ENCODE measurements around the gene CDC42BPA.
A peak's percentile ranks its signal among the peaks of the same experiment; 100 is the strongest.

The CDC42BPA gene

DNA sequence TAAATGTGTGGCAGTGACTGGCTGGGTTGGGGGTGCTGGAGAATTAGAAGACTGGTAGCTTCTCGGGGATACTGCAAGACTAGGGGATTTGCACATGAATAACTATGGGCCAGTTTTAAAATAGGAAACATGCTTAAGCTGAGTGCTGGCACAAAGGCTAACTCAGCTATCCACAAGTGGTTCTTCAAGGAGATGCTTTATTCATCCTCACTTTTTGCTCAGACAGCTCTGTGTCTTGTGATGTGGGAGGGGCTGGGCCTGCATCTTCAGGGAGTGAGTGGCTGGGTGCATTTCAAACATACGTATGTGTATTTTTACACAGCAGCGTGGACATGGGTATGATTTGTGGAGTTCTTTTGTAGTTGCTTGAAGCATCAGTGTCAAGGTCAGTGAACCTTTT, 375.9 kb downstream of the CDC42BPA start:
- TF ChIP-seq, protein P1, sequence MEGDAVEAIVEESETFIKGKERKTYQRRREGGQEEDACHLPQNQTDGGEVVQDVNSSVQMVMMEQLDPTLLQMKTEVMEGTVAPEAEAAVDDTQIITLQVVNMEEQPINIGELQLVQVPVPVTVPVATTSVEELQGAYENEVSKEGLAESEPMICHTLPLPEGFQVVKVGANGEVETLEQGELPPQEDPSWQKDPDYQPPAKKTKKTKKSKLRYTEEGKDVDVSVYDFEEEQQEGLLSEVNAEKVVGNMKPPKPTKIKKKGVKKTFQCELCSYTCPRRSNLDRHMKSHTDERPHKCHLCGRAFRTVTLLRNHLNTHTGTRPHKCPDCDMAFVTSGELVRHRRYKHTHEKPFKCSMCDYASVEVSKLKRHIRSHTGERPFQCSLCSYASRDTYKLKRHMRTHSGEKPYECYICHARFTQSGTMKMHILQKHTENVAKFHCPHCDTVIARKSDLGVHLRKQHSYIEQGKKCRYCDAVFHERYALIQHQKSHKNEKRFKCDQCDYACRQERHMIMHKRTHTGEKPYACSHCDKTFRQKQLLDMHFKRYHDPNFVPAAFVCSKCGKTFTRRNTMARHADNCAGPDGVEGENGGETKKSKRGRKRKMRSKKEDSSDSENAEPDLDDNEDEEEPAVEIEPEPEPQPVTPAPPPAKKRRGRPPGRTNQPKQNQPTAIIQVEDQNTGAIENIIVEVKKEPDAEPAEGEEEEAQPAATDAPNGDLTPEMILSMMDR (conservative IDR thresholded peaks at IDR 0.05) = no peak
- H3K27ac ChIP-seq = peak overlapping the region; percentile 98; the same call in 1 of the 2 replicates

DNA sequence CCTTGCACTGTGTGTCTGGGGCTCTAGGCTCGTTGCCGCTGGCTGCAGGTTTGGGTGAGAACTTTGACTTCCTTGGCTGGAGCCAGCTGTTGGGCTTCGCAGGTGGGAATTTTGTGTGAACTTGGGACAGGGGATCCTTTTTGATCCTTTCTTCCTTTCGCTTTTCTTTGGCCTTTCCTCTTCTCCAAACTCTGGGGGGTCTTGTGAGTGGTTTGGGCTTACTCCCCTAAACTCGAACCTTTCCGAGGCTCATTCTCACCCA, 377.6 kb downstream of the CDC42BPA start:
- H3K27ac ChIP-seq = peak overlapping the region; percentile 98
- TF ChIP-seq, protein P1 (conservative IDR thresholded peaks at IDR 0.05) = no peak

DNA sequence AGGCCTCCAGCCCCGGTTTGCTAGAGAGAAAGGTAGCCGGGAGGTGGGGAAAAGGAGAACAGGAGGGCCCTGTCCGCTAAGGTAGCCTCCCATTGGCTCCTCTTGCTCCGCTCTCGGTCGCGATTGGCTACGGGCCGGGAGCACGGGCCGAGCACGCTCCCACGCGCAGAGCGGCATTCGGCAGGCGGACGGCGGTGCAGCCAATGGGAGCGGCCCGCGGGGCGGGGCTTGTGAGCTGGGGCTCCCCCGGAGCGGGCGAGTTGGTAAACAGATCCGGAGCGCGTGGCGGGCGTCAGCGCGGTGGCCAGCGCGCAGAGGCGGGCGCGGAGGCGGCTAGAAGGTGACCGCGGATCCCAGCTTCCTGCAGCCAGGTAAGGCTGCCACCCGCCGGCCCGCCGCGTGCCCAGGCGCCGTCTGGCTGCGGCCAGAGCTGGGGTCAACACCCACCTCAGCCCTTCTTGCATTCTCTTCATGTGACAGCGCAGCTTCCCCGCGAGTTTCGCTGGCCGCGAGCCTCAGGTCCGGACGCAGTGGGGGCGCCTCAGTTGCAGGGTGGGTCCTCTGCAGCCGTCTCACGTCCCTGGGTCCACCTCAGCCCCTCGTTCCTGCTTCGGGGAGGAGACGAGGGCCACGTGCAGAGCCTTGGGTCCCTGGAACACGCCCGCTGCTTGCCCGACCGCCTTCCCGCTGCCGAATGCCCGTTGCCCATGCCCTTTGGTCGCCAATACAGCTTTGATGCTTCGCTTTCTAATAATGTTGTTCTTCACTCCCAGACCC, 378.1 kb downstream of the CDC42BPA start, which contains the start of gene COQ8A:
COQ8A (plus strand) TSS at position 266 of the 777 bp plus-strand sequence. CDS start 21,092 bp downstream, outside the sequence.
- peak within 1 kb of the TSS; percentile 98 for H3K27ac ChIP-seq
- TF ChIP-seq, protein P1 (conservative IDR thresholded peaks at IDR 0.05) = no peak

Measured in VCaP (cell line).